Heart right ventricle (tissue), 16 donors: ENCODE measurements around the gene CYP11A1. TPM values are rescaled to one million over a fixed set of nuclear protein-coding genes. Genes with fewer than 3 reads are reported as not detected.

Experiments used
- ATAC-seq, 8 donors: fragments of 200-7000 bp; cut with Tn5 transposase; one replicate each; pipeline ENCODE4 v1.9.1; 2020; ENCODE audit warnings: mild to moderate bottlenecking in 8 of 8, moderate library complexity in 8 of 8, moderate number of reproducible peaks in 1 of 8
- DNase-seq, 2 donors: peaks; one replicate each; pipeline ENCODE4 v3.0.0-alpha.2; 2020
- H3K27ac ChIP-seq, 10 donors: fragments of 200-600 bp; sonication (generic) in 2 of 10; one replicate each; pipeline versions ENCODE4 v1.5.0 to v1.8.0; 2020 to 2022; ENCODE audit warnings: mild to moderate bottlenecking in 3 of 10
- H3K27me3 ChIP-seq, 7 donors: fragments of 200-600 bp; one replicate each; pipeline ENCODE4 v1.8.0; 2021 to 2022; ENCODE audit warnings: mild to moderate bottlenecking in 2 of 7
- H3K36me3 ChIP-seq, 9 donors: fragments of 200-600 bp; sonication (generic) in 1 of 9; one replicate each; pipeline versions ENCODE4 v1.5.0 to v1.8.0; 2020 to 2022; ENCODE audit warnings: mild to moderate bottlenecking in 2 of 9
- H3K4me1 ChIP-seq, 9 donors: fragments of 200-600 bp; sonication (generic) in 1 of 9; one replicate each; pipeline versions ENCODE4 v1.5.0 to v1.8.0; 2020 to 2022; ENCODE audit warnings: mild to moderate bottlenecking in 4 of 9
- H3K4me3 ChIP-seq, 10 donors: fragments of 200-600 bp; sonication (generic) in 2 of 10; one replicate each; pipeline versions ENCODE4 v1.5.0 to v1.8.0; 2020 to 2022; ENCODE audit warnings: mild to moderate bottlenecking in 7 of 10, moderate library complexity in 2 of 10
- H3K9me3 ChIP-seq, 11 donors: fragments of 200-600 bp in 10 of 11; sonication (generic) in 2 of 11; one replicate each; pipeline versions ENCODE4 v1.5.0 to v1.8.0; 2013 to 2022; ENCODE audit warnings: mild to moderate bottlenecking in 2 of 11, control low read depth in 1 of 11, moderate library complexity in 1 of 11
- WGBS, 2 donors: extraction: QIAGEN DNeasy Blood & Tissue Kit; methylation state at CpG; one replicate each; pipeline ENCODE4 v1.1.7; 2013; ENCODE audit warnings: inconsistent platforms in 1 of 2; 5-methylcytosine and 5-hydroxymethylcytosine counted together
- intact Hi-C, 10 donors: fragments of 100-400 bp; cut with DNase I; formaldehyde crosslinking; loops; one replicate each; pipeline versions ENCODE4 v1.11.1 to v1.14.2; 2022
- polyA plus RNA-seq, 2 donors: library from polyadenylated mRNA; stranded (reverse); fragments of 200-250 nt; gene quantifications; one replicate each; pipeline ENCODE4 v1.2.3, GENCODE V29; 2013
- total RNA-seq, 10 donors: library from RNA; stranded (reverse); fragmentation: NEBNext Ultra II Directional in 3 of 10; extraction: Animal tissue kit (Norgen Biotek cat#: 25700) in 3 of 10; gene quantifications; one replicate each; pipeline versions ENCODE4 v1.2.1 to v1.2.4, GENCODE V29; 2021 to 2023
- TF ChIP-seq, protein P1 (sequence below), 9 donors: fragments of 200-600 bp; sonication (generic) in 2 of 9; IDR thresholded peaks; one replicate each; pipeline versions ENCODE4 v1.5.0 to v1.8.0; 2021 to 2022; ENCODE audit warnings: antibody characterized with exemption in 9 of 9, mild to moderate bottlenecking in 5 of 9, moderate library complexity in 1 of 9
- donor health status: Arrhythmogenic right ventricular cardiomyopathy.
- donor health status: ischemic (EF 13 %, LVEDD 7.1; RV severe dilation, severe dysfunction).
- donor health status: healthy with polysubstance abuse.
- donor health status: DM: no; HTN: yes; CAD: no.
- donor health status: DM: no; HTN: no; CAD: no.
- donor health status: ischemic (EF 25% LVEDD 6.9; RV normal size, moderate dysfunction).
- donor health status: ischemic (EF 25% LVEDD 5.7; RV mildly dilated, moderate dysfunction).
- donor health status: healthy.
- donor health status: DM: yes; HTN: yes; CAD: no.
- donor health status: Ischemic cardiomyopathy.
- donor health status: ischemic (EF 35%, LVEDD 5.7; RV mildly dilated, moderate dysfunction).
- donor health status: nonischemic (EF 11% LVEDD 7.7; RV severe dilation, severe dysfunction).
- donor health status: DM: yes; HTN: yes; CAD: no.
- donor health status: PGD.
- donor health status: ischemic (EF 29% LVEDD 5.4; RV normal size, mild dysfunction).
- donor health status: nonischemic (EF 23%, LVEDD 6.1; RV moderate dilation, normal function).

Gene CYP11A1
- total and polyA plus RNA-seq, 12 donors, result 0.06 to 3.6 (median 2.1) TPM

GRCh38 chr15:74322558-74323180 lies 44.8 kb downstream of the CYP11A1 start:
- WGBS, 2 donors, result 29 to 37% methylated on average over 6 of the region's 6 CpGs
- Histone ChIP-seq H3K27me3 (peaks cover 0 to 4% (median 0%) of the 10 kb centered on the region in 7 donors), H3K4me1 (peaks cover 14 to 30% (median 28%) of the 10 kb centered on the region in 9 donors), H3K36me3 (no peaks in the 10 kb centered on the region), H3K9me3 (no peaks in the 10 kb centered on the region), H3K27ac (no peak overlapping the region), H3K4me3 (no peak overlapping the region)
- DNase-seq (peak; percentile 62 to 71), ATAC-seq (peak in 7 of 8 donors; percentile 17 to 64 (median 54))
- intact Hi-C loops, result loop anchor here (1.0 to 10.0 kb wide), 7 partner anchors 195 to 350 kb away; no protein-coding TSS in a partner anchor
- TF ChIP-seq, protein P1, sequence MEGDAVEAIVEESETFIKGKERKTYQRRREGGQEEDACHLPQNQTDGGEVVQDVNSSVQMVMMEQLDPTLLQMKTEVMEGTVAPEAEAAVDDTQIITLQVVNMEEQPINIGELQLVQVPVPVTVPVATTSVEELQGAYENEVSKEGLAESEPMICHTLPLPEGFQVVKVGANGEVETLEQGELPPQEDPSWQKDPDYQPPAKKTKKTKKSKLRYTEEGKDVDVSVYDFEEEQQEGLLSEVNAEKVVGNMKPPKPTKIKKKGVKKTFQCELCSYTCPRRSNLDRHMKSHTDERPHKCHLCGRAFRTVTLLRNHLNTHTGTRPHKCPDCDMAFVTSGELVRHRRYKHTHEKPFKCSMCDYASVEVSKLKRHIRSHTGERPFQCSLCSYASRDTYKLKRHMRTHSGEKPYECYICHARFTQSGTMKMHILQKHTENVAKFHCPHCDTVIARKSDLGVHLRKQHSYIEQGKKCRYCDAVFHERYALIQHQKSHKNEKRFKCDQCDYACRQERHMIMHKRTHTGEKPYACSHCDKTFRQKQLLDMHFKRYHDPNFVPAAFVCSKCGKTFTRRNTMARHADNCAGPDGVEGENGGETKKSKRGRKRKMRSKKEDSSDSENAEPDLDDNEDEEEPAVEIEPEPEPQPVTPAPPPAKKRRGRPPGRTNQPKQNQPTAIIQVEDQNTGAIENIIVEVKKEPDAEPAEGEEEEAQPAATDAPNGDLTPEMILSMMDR (IDR thresholded peaks at IDR 0.05), result peak; percentile 80 to 94 (median 87)

- H3K36me3 ChIP-seq, result no peaks in the 10 kb centered on the region
- peaks cover 34 to 51% (median 48%) of the 10 kb centered on the region in 9 donors for H3K4me1 ChIP-seq
- no peaks in the 10 kb centered on the region for H3K9me3 ChIP-seq
- no peaks in the 10 kb centered on the region for H3K27me3 ChIP-seq
- peak in 1 of 8 donors; percentile 22 for ATAC-seq
- 69 to 71% methylated on average over 10 of the region's 10 CpGs for WGBS, 2 donors
- TF ChIP-seq, protein P1 (IDR thresholded peaks at IDR 0.05), result peak; percentile 28 to 76 (median 61)
- peak; percentile 55 to 67 for DNase-seq
- no peak overlapping the region for H3K4me3 ChIP-seq
- intact Hi-C loops, result loop anchor here (1.0 to 10.0 kb wide), 7 partner anchors 193 to 348 kb away; no protein-coding TSS in a partner anchor
- H3K27ac ChIP-seq, result peak overlapping the region in 9 of 10 donors; percentile 16 to 89 (median 80)
Measured at GRCh38 chr15:74320352-74321247, 46.8 kb downstream of the CYP11A1 start.

DNA sequence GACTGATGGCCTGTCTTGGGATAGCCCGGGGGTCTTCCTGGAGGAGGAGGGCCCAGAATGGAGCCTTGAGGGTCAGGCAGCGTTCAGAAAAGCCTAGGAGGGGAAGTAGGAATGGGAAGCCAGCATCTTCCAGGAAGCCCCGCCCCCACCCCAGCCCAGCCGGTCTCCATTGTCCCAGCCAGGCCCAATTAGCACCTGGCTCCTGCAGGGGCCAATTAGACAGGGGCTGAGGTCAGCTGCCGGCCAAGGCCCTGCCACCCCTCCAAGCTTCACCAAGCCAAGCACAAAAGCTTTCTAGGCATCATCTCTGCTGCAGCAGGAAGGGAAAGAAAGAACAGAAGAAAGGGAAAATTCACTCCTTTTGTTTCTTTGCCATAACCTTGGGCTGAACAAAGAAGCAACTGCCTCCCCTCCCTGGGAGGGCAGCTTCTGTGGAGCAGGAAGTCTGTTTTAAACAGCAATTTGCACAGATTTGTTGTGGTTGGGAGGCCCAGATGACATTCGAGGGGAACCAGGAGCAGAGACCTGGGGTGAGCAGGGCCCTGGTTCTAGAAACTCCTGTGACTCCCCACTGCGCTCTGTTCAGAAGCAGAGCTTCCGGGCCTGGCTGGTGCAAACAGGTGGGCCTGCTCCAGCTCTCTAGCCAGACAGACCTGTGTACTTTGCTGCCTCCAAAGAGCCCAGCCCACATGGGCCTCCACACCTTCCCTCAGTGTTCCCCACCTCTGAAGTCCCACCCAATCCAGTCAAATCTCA lies 47.7 kb downstream of the CYP11A1 start:
- WGBS, 2 donors, result 48 to 55% methylated on average over 8 of the region's 8 CpGs
- TF ChIP-seq, protein P1 (IDR thresholded peaks at IDR 0.05), result no peak
- no peaks in the 10 kb centered on the region for H3K36me3 ChIP-seq
- no peaks in the 10 kb centered on the region for H3K9me3 ChIP-seq
- intact Hi-C loops, result loop anchor here (1.0 to 10.0 kb wide), 9 partner anchors 137 to 347 kb away; no protein-coding TSS in a partner anchor
- peaks cover 40 to 59% (median 55%) of the 10 kb centered on the region in 9 donors for H3K4me1 ChIP-seq
- DNase-seq (peak; percentile 40 to 42), ATAC-seq (peak in 3 of 8 donors; percentile 16 to 34 (median 18))
- H3K27me3 ChIP-seq, result peaks cover 0 to under 1% (median 0%) of the 10 kb centered on the region in 7 donors
- H3K27ac ChIP-seq, result peak overlapping the region; percentile 36 to 89 (median 80)
- no peak overlapping the region for H3K4me3 ChIP-seq
